Measurements from ENCODE around the gene PSMB5. TPM values are rescaled to one million over a fixed set of nuclear protein-coding genes. Genes with fewer than 3 reads are reported as not detected.

PSMB5 gene
- total and polyA plus RNA-seq, 4 donors = 74.0 to 152 (median 95.4) TPM

DNA sequence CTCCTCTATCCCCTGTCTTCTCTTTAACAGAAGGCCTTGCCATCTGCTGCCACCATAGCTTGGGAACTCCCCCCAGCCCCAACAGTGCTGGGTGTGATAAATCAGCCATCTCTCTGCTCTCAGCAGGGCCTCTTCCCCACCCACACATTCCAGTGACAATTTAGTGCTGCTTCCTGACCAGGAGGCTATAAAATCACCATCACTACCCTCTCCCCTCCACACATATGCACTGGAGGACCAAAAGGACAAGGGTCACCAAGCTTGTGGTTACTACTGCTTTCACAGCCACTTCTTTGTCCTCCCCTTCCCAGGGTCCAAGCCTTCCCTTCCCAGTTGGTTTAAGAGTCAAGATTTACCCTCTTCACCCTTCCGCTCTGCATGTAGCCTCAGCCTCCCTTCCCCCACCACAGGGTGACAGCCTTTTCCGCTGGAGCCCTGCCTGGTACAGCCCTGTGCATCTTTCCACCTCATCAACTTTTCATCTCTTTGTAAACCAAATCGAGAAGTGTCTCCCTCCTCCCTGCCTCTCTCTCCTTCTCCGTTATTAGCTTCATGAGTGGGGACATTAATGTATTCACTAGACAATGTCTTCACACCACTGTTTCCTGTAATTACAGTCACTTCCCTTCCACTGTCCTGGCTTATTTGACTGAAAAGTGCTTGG is 9.4 kb downstream of the PSMB5 start:
- WGBS = 82% methylated on average over 4 of the region's 4 CpGs
- Histone ChIP-seq H3K27ac (ENCODE audit: low read depth in 1 of 2, low read length in 2 of 2) (no peak overlapping the region), H3K36me3 (ENCODE audit: control insufficient read depth in 4 of 4, insufficient read depth in 3 of 4, low read depth in 1 of 4, low read length in 3 of 4) (peaks cover 5 to 28% (median 12%) of the 10 kb centered on the region in 4 donors)

DNA sequence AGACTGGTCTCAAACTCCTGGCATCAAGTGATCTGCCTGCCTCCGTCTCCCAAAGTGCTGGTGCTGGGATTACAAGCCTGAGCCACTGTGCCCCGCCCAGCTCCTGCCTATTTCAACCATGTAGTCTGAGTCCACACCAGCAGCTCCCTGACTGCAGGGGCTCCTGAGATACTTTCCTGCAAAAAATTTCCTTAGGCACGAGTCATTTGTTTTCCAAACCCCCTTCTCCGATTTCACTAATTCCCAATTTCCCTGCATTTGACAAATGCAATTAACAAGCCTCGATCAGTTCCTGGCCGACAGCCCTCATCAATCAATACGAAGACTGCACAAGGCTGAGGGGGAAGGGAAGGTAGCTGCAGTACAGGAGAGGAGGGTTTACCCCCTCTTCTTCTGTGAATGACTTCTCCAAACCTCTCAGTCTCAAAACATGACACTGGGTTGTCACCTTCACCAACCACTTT is 10.1 kb downstream of the PSMB5 start:
- no peak for DNase-seq (ENCODE audit: low spot score)
- Histone ChIP-seq H3K9me3 (ENCODE audit: control insufficient read depth in 4 of 4, low read length in 3 of 4) (no peaks in the 10 kb centered on the region), H3K27me3 (ENCODE audit: control insufficient read depth in 4 of 4, insufficient read depth in 4 of 4, low read length in 3 of 4) (no peaks in the 10 kb centered on the region), H3K36me3 (ENCODE audit: control insufficient read depth in 4 of 4, insufficient read depth in 3 of 4, low read depth in 1 of 4, low read length in 3 of 4) (peaks cover 5 to 28% (median 12%) of the 10 kb centered on the region in 4 donors), H3K27ac (ENCODE audit: low read depth in 1 of 2, low read length in 2 of 2) (no peak overlapping the region), H3K4me1 (ENCODE audit: control insufficient read depth in 4 of 4, insufficient read depth in 4 of 4, low read length in 3 of 4) (peaks cover 0 to 2% (median 0%) of the 10 kb centered on the region in 4 donors), H3K4me3 (ENCODE audit: low read depth in 1 of 3, low read length in 3 of 3) (no peak overlapping the region), H3K9ac (ENCODE audit: low read depth in 1 of 2, low read length in 2 of 2) (no peak overlapping the region)
- 68% methylated on average over 7 of the region's 7 CpGs for WGBS
- TF ChIP-seq FOXA1 (IDR thresholded peaks at IDR 0.05) (no peak), TAF1 (conservative IDR thresholded peaks at IDR 0.05) (no peak), RXRA (IDR thresholded peaks at IDR 0.05) (no peak), EGR1 (IDR thresholded peaks at IDR 0.05; ENCODE audit: low read depth in 2 of 2) (no peak), JUND (IDR thresholded peaks at IDR 0.05) (no peak), SP1 (IDR thresholded peaks at IDR 0.05) (no peak), FOXA2 (IDR thresholded peaks at IDR 0.05) (no peak), HNF4G (IDR thresholded peaks at IDR 0.05) (no peak), HNF4A (conservative IDR thresholded peaks at IDR 0.05) (no peak), RAD21 (IDR thresholded peaks at IDR 0.05) (no peak), GABPA (IDR thresholded peaks at IDR 0.05 in 1 of 2, conservative IDR thresholded peaks at IDR 0.05 in 1 of 2) (no peak), NR2F2 (IDR thresholded peaks at IDR 0.05) (no peak)
- TF ChIP-seq, protein P1, sequence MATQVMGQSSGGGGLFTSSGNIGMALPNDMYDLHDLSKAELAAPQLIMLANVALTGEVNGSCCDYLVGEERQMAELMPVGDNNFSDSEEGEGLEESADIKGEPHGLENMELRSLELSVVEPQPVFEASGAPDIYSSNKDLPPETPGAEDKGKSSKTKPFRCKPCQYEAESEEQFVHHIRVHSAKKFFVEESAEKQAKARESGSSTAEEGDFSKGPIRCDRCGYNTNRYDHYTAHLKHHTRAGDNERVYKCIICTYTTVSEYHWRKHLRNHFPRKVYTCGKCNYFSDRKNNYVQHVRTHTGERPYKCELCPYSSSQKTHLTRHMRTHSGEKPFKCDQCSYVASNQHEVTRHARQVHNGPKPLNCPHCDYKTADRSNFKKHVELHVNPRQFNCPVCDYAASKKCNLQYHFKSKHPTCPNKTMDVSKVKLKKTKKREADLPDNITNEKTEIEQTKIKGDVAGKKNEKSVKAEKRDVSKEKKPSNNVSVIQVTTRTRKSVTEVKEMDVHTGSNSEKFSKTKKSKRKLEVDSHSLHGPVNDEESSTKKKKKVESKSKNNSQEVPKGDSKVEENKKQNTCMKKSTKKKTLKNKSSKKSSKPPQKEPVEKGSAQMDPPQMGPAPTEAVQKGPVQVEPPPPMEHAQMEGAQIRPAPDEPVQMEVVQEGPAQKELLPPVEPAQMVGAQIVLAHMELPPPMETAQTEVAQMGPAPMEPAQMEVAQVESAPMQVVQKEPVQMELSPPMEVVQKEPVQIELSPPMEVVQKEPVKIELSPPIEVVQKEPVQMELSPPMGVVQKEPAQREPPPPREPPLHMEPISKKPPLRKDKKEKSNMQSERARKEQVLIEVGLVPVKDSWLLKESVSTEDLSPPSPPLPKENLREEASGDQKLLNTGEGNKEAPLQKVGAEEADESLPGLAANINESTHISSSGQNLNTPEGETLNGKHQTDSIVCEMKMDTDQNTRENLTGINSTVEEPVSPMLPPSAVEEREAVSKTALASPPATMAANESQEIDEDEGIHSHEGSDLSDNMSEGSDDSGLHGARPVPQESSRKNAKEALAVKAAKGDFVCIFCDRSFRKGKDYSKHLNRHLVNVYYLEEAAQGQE (IDR thresholded peaks at IDR 0.05) = no peak
- TF ChIP-seq, protein P2, sequence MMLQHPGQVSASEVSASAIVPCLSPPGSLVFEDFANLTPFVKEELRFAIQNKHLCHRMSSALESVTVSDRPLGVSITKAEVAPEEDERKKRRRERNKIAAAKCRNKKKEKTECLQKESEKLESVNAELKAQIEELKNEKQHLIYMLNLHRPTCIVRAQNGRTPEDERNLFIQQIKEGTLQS (IDR thresholded peaks at IDR 0.05) = no peak
- TF ChIP-seq, protein P3, sequence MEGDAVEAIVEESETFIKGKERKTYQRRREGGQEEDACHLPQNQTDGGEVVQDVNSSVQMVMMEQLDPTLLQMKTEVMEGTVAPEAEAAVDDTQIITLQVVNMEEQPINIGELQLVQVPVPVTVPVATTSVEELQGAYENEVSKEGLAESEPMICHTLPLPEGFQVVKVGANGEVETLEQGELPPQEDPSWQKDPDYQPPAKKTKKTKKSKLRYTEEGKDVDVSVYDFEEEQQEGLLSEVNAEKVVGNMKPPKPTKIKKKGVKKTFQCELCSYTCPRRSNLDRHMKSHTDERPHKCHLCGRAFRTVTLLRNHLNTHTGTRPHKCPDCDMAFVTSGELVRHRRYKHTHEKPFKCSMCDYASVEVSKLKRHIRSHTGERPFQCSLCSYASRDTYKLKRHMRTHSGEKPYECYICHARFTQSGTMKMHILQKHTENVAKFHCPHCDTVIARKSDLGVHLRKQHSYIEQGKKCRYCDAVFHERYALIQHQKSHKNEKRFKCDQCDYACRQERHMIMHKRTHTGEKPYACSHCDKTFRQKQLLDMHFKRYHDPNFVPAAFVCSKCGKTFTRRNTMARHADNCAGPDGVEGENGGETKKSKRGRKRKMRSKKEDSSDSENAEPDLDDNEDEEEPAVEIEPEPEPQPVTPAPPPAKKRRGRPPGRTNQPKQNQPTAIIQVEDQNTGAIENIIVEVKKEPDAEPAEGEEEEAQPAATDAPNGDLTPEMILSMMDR (IDR thresholded peaks at IDR 0.05; ENCODE audit: low read depth, low read length, missing input control) = no peak
- TF ChIP-seq, protein P4, sequence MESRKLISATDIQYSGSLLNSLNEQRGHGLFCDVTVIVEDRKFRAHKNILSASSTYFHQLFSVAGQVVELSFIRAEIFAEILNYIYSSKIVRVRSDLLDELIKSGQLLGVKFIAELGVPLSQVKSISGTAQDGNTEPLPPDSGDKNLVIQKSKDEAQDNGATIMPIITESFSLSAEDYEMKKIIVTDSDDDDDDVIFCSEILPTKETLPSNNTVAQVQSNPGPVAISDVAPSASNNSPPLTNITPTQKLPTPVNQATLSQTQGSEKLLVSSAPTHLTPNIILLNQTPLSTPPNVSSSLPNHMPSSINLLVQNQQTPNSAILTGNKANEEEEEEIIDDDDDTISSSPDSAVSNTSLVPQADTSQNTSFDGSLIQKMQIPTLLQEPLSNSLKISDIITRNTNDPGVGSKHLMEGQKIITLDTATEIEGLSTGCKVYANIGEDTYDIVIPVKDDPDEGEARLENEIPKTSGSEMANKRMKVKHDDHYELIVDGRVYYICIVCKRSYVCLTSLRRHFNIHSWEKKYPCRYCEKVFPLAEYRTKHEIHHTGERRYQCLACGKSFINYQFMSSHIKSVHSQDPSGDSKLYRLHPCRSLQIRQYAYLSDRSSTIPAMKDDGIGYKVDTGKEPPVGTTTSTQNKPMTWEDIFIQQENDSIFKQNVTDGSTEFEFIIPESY (IDR thresholded peaks at IDR 0.05) = no peak

More for the DNA sequence above, 9.4 kb downstream of the PSMB5 start:
- DNase-seq (ENCODE audit: low spot score) = no peak
- Histone ChIP-seq H3K9ac (ENCODE audit: low read depth in 1 of 2, low read length in 2 of 2) (no peak overlapping the region), H3K9me3 (ENCODE audit: control insufficient read depth in 4 of 4, low read length in 3 of 4) (no peaks in the 10 kb centered on the region), H3K4me1 (ENCODE audit: control insufficient read depth in 4 of 4, insufficient read depth in 4 of 4, low read length in 3 of 4) (peaks cover 0 to 2% (median 0%) of the 10 kb centered on the region in 4 donors), H3K27me3 (ENCODE audit: control insufficient read depth in 4 of 4, insufficient read depth in 4 of 4, low read length in 3 of 4) (no peaks in the 10 kb centered on the region), H3K4me3 (ENCODE audit: low read depth in 1 of 3, low read length in 3 of 3) (no peak overlapping the region)
- TF ChIP-seq HNF4G (IDR thresholded peaks at IDR 0.05) (no peak), YY1 (IDR thresholded peaks at IDR 0.05) (no peak), RAD21 (IDR thresholded peaks at IDR 0.05) (no peak)
- TF ChIP-seq, protein P5, sequence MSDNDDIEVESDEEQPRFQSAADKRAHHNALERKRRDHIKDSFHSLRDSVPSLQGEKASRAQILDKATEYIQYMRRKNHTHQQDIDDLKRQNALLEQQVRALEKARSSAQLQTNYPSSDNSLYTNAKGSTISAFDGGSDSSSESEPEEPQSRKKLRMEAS (IDR thresholded peaks at IDR 0.05) = no peak
